Bronchial epithelial cell (primary cell): ENCODE results near the gene TBX2. TPM values are rescaled to one million over a fixed set of nuclear protein-coding genes. Genes with fewer than 3 reads are reported as not detected.
"Not testable (repeated sequence)": the region's sequence is repeated elsewhere in the genome, so short reads cannot be mapped to it uniquely, and the experiment has no call there.

ENCODE experiments used
- DNase-seq: peaks from one replicate; pipeline ENCODE4 v3.0.0-alpha.2; 2010; ENCODE audit warnings: low read depth
- FAIRE-seq: peaks from 2 replicates; lab custom pipeline; 2011; peaks lifted over from hg19 to GRCh38; lab: Jason Lieb, UNC
- H3K27me3 ChIP-seq: 2 replicates; pipeline ENCODE4 v1.5.1; 2011; ENCODE audit warnings: low read length; ENCODE audit not compliant: control insufficient read depth, insufficient read depth
- H3K36me3 ChIP-seq: 2 replicates; pipeline ENCODE4 v1.5.1; 2011; ENCODE audit warnings: low read length; ENCODE audit not compliant: control insufficient read depth, insufficient read depth
- H3K4me3 ChIP-seq: 2 replicates; pipeline ENCODE4 v1.5.1; 2011; ENCODE audit warnings: mild to moderate bottlenecking, low read depth, low read length, control low read depth
- total RNA-seq: library from RNA; depleted of rRNA; stranded (reverse); fragments of >200 nt; gene quantifications from 2 replicates; pipeline ENCODE4 v1.2.1, GENCODE V29; 2014
- TF ChIP-seq, protein P1 (sequence below): IDR thresholded peaks from 2 replicates; pipeline ENCODE4 v1.5.1; 2011; ENCODE audit warnings: mild to moderate bottlenecking, moderate library complexity, low read length, control low read depth, inconsistent platforms; ENCODE audit not compliant: insufficient read depth, severe bottlenecking

TBX2 gene
- total RNA-seq, 1 donor from 2014 or later: 0.26 TPM

DNA sequence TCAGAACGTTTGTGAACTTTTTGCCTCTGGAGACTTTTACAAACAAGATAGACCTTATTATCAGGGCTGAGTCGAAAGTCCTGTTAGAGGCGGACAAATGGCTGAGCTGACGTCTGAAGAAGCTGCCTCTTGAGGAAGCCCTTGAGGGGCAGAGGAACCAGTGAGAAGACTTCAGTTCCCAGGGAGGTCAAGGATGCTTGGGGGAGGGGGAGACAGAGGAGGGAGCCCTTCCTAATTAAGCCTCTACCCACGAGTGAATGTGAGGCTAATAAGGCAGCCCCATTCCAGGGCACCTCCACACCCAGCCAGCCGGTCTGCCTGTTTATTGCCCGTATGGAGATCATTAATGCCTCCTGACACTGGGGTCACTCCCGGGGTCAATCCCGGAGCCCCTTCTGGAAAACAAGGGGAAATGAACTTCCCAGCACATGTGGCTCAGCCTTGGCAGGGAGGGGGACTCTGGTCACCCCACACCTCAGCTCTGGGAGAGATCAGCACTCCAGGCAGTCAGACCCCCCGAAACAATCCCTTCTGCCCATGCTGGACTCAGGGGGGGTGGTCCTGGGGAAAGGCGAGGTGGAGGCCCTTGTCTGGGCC is 43.3 kb downstream of the TBX2 start:
- Histone ChIP-seq H3K4me3 (no peak overlapping the region), H3K27me3 (peaks cover 20% of the 10 kb centered on the region), H3K36me3 (no peaks in the 10 kb centered on the region)
- FAIRE-seq: no peak
- TF ChIP-seq, protein P1, sequence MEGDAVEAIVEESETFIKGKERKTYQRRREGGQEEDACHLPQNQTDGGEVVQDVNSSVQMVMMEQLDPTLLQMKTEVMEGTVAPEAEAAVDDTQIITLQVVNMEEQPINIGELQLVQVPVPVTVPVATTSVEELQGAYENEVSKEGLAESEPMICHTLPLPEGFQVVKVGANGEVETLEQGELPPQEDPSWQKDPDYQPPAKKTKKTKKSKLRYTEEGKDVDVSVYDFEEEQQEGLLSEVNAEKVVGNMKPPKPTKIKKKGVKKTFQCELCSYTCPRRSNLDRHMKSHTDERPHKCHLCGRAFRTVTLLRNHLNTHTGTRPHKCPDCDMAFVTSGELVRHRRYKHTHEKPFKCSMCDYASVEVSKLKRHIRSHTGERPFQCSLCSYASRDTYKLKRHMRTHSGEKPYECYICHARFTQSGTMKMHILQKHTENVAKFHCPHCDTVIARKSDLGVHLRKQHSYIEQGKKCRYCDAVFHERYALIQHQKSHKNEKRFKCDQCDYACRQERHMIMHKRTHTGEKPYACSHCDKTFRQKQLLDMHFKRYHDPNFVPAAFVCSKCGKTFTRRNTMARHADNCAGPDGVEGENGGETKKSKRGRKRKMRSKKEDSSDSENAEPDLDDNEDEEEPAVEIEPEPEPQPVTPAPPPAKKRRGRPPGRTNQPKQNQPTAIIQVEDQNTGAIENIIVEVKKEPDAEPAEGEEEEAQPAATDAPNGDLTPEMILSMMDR: no peak
- DNase-seq: no peak

DNA sequence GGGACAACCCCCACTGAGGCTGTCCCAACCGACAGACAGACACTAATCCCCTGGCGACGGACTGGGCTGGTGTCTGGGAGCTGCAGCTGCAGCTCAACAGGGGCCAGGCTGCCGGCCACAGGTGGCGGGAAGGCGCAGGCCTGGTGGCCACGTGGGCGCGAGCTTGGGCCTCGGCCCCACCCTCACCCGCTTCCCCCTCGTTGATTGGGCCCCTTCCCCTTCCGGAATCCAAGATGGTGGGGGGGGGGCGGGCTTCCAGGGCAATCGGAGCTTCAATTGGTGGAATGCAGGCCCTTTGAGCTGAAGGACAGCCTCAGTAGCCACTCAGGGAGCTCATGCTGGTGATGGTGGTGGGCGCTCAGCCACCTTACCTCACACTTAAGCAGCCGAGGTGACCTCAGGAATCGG is 43.8 kb downstream of the TBX2 start:
- Histone ChIP-seq H3K4me3 (no peak overlapping the region), H3K27me3 (peaks cover 23% of the 10 kb centered on the region), H3K36me3 (no peaks in the 10 kb centered on the region)
- TF ChIP-seq, protein P1: no peak
- no peak for DNase-seq
- no peak for FAIRE-seq

DNA sequence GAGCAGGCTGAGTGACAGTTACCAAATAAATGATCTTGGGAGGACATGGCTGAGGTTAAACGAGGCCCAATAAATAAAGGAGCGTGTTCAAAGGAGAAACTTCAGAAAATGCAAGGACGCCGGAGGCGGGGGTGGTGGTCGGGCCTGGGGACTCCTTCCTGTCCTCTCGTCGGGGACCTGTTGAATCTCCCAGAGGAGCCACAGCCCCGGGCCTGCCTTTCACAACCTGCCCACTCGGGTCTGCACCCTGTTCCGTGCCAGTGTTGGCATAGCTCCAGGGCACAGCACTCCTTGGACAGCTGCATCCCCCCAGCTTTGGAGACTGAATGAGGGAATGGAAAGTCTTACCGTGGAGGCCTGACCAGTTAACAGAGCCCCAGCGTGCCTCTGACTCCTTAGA is 44.4 kb downstream of the TBX2 start:
- FAIRE-seq (no peak), DNase-seq (no peak)
- Histone ChIP-seq H3K36me3 (no peaks in the 10 kb centered on the region), H3K4me3 (no peak overlapping the region), H3K27me3 (peaks cover 25% of the 10 kb centered on the region)
- TF ChIP-seq, protein P1: no peak

DNA sequence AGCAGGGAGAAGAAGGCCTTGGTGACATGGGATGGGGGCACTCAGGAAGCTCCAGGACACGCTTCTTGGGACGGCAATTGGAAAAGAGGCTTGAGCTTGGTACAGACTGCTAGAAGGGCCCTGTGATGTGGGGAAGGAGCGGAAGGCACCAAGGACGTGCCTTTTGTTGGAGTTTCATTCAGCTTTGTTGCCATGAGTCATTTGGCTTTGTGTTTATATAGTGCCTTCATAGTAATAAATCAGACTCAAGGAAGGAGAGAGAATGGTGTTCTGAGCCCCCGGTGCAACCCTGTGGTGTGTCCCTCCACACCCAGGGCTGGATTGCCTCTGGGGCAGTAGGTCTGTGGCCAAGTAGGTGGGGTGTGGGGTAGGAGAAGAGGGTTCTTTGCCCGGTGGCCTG is 45.2 kb downstream of the TBX2 start:
- TF ChIP-seq, protein P1: no peak
- peaks cover 27% of the 10 kb centered on the region for H3K27me3 ChIP-seq
- FAIRE-seq: no peak
- no peak for DNase-seq
- no peaks in the 10 kb centered on the region for H3K36me3 ChIP-seq
- no peak overlapping the region for H3K4me3 ChIP-seq

DNA sequence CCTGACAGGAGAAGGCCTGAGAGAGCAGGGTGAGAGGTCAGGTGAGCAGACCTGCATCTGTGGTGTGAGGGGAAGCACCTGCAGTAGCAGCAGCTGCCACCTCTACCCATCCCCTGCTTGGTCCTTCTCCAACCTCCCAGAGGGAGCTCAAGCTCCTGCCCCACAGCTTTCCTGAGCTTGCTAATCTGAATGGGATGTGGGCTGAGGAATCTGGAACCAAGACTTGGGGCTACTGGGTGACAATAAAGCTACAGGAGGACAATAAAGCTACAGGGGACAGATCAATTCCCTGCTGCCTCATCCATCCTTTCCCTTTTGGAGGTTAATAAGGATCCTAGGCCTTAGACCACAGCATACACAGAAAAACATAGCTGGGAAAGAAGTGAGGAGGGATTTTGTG is 47.7 kb downstream of the TBX2 start:
- H3K27me3 ChIP-seq: peaks cover 41% of the 10 kb centered on the region
- TF ChIP-seq, protein P1: no peak
- no peak for DNase-seq
- no peak overlapping the region for H3K4me3 ChIP-seq
- H3K36me3 ChIP-seq: no peaks in the 10 kb centered on the region
- no peak for FAIRE-seq

DNA sequence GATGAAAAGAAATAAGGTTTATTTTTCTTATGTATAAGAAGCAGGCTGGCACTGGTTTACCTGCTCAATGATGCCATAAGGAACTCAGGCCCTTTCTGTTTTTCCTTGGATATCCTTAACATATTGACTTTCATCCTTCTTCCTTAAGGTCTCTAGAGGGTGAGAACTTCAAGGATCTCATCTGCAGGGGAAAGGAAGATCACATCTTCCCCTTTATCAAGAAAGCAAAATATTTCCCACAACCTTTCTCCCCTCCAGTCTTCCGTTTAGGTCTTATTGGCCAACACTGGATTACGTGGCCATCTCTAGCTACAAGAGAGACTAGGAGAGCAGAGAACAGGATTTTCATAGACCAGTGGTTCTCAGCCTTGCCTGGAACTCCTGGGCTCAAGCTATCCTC is 48.4 kb downstream of the TBX2 start:
- Histone ChIP-seq H3K4me3 (no peak overlapping the region), H3K36me3 (no peaks in the 10 kb centered on the region), H3K27me3 (peaks cover 42% of the 10 kb centered on the region)
- no peak for DNase-seq
- no peak for FAIRE-seq
- TF ChIP-seq, protein P1: no peak

DNA sequence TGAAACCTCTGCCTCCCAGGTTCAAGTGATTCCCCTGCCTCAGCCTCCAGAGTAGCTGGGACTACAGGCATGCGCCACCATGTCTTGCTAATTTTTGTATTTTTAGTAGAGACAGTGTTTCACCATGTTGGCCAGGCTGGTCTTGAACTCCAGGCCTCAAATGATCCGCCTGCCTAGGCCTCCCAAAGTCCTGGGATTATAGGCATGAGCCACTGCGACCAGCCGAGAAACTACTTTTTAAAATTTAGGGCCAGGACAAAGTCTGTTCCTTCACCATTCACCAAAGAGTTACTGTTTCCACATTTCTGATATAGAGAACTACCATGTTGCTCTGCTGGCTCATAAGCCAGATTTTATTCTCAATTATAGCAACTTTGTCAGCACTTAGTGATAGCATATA is 49.5 kb downstream of the TBX2 start:
- not testable (repeated sequence) for H3K4me3 ChIP-seq, DNase-seq, FAIRE-seq, H3K36me3 ChIP-seq
- peaks cover 46% of the 10 kb centered on the region for H3K27me3 ChIP-seq
